Thymus (tissue), 11 donors: ENCODE data around the gene BRINP1. TPM values are rescaled to one million over a fixed set of nuclear protein-coding genes. Genes with fewer than 3 reads are reported as not detected.

ENCODE experiments used
- DNase-seq, 9 donors: peaks; one replicate each; pipeline ENCODE4 v3.0.0-alpha.2; 2013; ENCODE audit warnings: low spot score in 9 of 9, low read depth in 6 of 9, missing footprints in 1 of 9
- H3K27ac ChIP-seq, 2 donors: one replicate each; pipeline ENCODE4 v1.5.1; 2013; ENCODE audit warnings: control low read depth in 1 of 2, low read depth in 1 of 2, low read length in 1 of 2, mild to moderate bottlenecking in 1 of 2, moderate library complexity in 1 of 2
- H3K27me3 ChIP-seq, 2 donors: one replicate each; pipeline ENCODE4 v1.5.1; 2013; ENCODE audit warnings: low read length in 1 of 2; ENCODE audit not compliant: control insufficient read depth in 2 of 2, insufficient read depth in 1 of 2
- H3K36me3 ChIP-seq, 2 donors: one replicate each; pipeline ENCODE4 v1.5.1; 2013; ENCODE audit warnings: low read length in 1 of 2, mild to moderate bottlenecking in 1 of 2, moderate library complexity in 1 of 2; ENCODE audit not compliant: control insufficient read depth in 2 of 2, insufficient read depth in 2 of 2
- H3K4me1 ChIP-seq, 2 donors: one replicate each; pipeline ENCODE4 v1.5.1; 2013; ENCODE audit warnings: low read length in 2 of 2; ENCODE audit not compliant: control insufficient read depth in 2 of 2, insufficient read depth in 2 of 2
- H3K4me3 ChIP-seq, 2 donors: one replicate each; pipeline ENCODE4 v1.5.1; 2013; ENCODE audit warnings: low read length in 2 of 2, control low read depth in 1 of 2, mild to moderate bottlenecking in 1 of 2
- H3K9me3 ChIP-seq, 2 donors: one replicate each; pipeline ENCODE4 v1.5.1; 2013; ENCODE audit warnings: low read length in 1 of 2, mild to moderate bottlenecking in 1 of 2; ENCODE audit not compliant: control insufficient read depth in 2 of 2, insufficient read depth in 1 of 2
- WGBS: extraction: QIAGEN DNeasy Blood & Tissue Kit; methylation state at CpG from one replicate; pipeline ENCODE4 v1.1.7; 2013; 5-methylcytosine and 5-hydroxymethylcytosine counted together
- polyA plus RNA-seq: library from polyadenylated mRNA; stranded (reverse); fragments of 200-250 nt; gene quantifications from one replicate; pipeline ENCODE4 v1.2.3, GENCODE V29; 2013
- total RNA-seq: library from RNA; stranded (reverse); fragments of 120-200 nt; gene quantifications from one replicate; pipeline ENCODE4 v1.2.4, GENCODE V29; 2013
- donor health status: healthy.

BRINP1 gene
- total and polyA plus RNA-seq, 2 donors: 1.2 to 5.6 TPM

- no peaks in the 10 kb centered on the region for H3K9me3 ChIP-seq
- H3K36me3 ChIP-seq: no peaks in the 10 kb centered on the region
- no peaks in the 10 kb centered on the region for H3K27me3 ChIP-seq
- H3K27ac ChIP-seq: no peak overlapping the region
- no peak overlapping the region for H3K4me3 ChIP-seq
- WGBS: 92% methylated on average over 12 of the region's 12 CpGs
- DNase-seq: no peak
- no peaks in the 10 kb centered on the region for H3K4me1 ChIP-seq
Observed at GRCh38 chr9:119284587-119285337, 84.5 kb downstream of the BRINP1 start.

- no peaks in the 10 kb centered on the region for H3K36me3 ChIP-seq
- H3K27ac ChIP-seq: no peak overlapping the region
- DNase-seq: no peak
- WGBS: 66% methylated on average over 4 of the region's 4 CpGs
- no peaks in the 10 kb centered on the region for H3K9me3 ChIP-seq
- no peak overlapping the region for H3K4me3 ChIP-seq
- no peaks in the 10 kb centered on the region for H3K27me3 ChIP-seq
- H3K4me1 ChIP-seq: no peaks in the 10 kb centered on the region
Observed at GRCh38 chr9:119284118-119284517, 85.1 kb downstream of the BRINP1 start.

- Histone ChIP-seq H3K4me3 (no peak overlapping the region), H3K36me3 (no peaks in the 10 kb centered on the region), H3K27me3 (no peaks in the 10 kb centered on the region), H3K4me1 (no peaks in the 10 kb centered on the region), H3K9me3 (no peaks in the 10 kb centered on the region), H3K27ac (no peak overlapping the region)
- DNase-seq: no peak
- WGBS: 49% methylated on average over 18 of the region's 18 CpGs
Observed at GRCh38 chr9:119283078-119283794, 86.0 kb downstream of the BRINP1 start.

GRCh38 chr9:119282476-119283077 lies 86.7 kb downstream of the BRINP1 start:
- no peak for DNase-seq
- Histone ChIP-seq H3K36me3 (no peaks in the 10 kb centered on the region), H3K27me3 (no peaks in the 10 kb centered on the region), H3K9me3 (no peaks in the 10 kb centered on the region), H3K4me1 (no peaks in the 10 kb centered on the region), H3K27ac (no peak overlapping the region), H3K4me3 (no peak overlapping the region)
- WGBS: 23% methylated on average over 6 of the region's 6 CpGs

GRCh38 chr9:119280740-119281485 lies 88.3 kb downstream of the BRINP1 start:
- Histone ChIP-seq H3K9me3 (no peaks in the 10 kb centered on the region), H3K4me1 (no peaks in the 10 kb centered on the region), H3K36me3 (no peaks in the 10 kb centered on the region), H3K27me3 (no peaks in the 10 kb centered on the region), H3K27ac (no peak overlapping the region), H3K4me3 (no peak overlapping the region)
- 95% methylated on average over 1 of the region's 1 CpG for WGBS
- no peak for DNase-seq

- no peaks in the 10 kb centered on the region for H3K27me3 ChIP-seq
- H3K36me3 ChIP-seq: no peaks in the 10 kb centered on the region
- H3K4me3 ChIP-seq: no peak overlapping the region
- H3K27ac ChIP-seq: no peak overlapping the region
- no peak for DNase-seq
- no peaks in the 10 kb centered on the region for H3K4me1 ChIP-seq
- 76% methylated on average over 4 of the region's 4 CpGs for WGBS
- no peaks in the 10 kb centered on the region for H3K9me3 ChIP-seq
Observed at GRCh38 chr9:119278171-119278570, 91.1 kb downstream of the BRINP1 start.

GRCh38 chr9:119273984-119274665 lies 95.1 kb downstream of the BRINP1 start:
- no peak overlapping the region for H3K4me3 ChIP-seq
- H3K27me3 ChIP-seq: no peaks in the 10 kb centered on the region
- no peaks in the 10 kb centered on the region for H3K36me3 ChIP-seq
- no peaks in the 10 kb centered on the region for H3K4me1 ChIP-seq
- DNase-seq: no peak
- H3K27ac ChIP-seq: no peak overlapping the region
- WGBS: 78% methylated on average over 3 of the region's 3 CpGs
- H3K9me3 ChIP-seq: no peaks in the 10 kb centered on the region

- Histone ChIP-seq H3K4me3 (no peak overlapping the region), H3K4me1 (no peaks in the 10 kb centered on the region), H3K27me3 (no peaks in the 10 kb centered on the region), H3K27ac (no peak overlapping the region), H3K36me3 (no peaks in the 10 kb centered on the region), H3K9me3 (no peaks in the 10 kb centered on the region)
- no peak for DNase-seq
- 65% methylated on average over 5 of the region's 5 CpGs for WGBS
Observed at GRCh38 chr9:119273325-119273904, 95.8 kb downstream of the BRINP1 start.
